Measurements from ENCODE around the gene BMP5. TPM values are rescaled to one million over a fixed set of nuclear protein-coding genes. Genes with fewer than 3 reads are reported as not detected.

Gene BMP5
- total and polyA plus RNA-seq, 10 of the 15 experiments (the other 5 are each of a cell fraction or from before 2014, with no cell fraction given) = not detected

DNA sequence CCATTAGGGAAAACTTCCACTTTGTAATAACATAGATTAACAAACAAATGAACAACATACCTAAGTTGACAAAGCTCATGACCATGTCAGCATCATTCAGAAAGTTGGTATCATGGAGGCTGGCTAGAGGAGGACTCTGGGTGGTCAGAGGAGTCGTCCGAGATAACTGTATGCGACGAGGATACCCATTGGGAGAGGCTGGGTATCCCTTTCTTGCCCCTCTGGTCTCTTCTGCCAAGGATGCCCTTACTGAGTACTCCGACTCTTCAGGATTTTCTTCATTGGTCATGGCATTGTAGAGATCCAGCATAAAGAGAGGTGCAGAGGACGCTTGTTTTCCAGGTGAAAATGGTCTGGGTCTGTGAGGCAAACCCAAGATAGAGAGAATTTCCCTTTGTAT, 1.1 kb downstream of the BMP5 start:
- Histone ChIP-seq H3K79me2 (ENCODE audit: control insufficient read depth, insufficient read depth, low read length) (no peaks in the 10 kb centered on the region), H3K27ac (ENCODE audit: control insufficient read depth, insufficient read depth) (no peak overlapping the region), H4K20me1 (ENCODE audit: control insufficient read depth, insufficient read depth) (no peaks in the 10 kb centered on the region; the same call in 1 of the 2 replicates), H3K4me2 (ENCODE audit: control insufficient read depth, insufficient read depth) (no peak overlapping the region), H3K9ac (ENCODE audit: control insufficient read depth, insufficient read depth, low read length) (no peak overlapping the region), H3K4me3 (no peak overlapping the region), H2AFZ (ENCODE audit: control insufficient read depth, low read depth, low read length) (no peak overlapping the region), H3K9me3 (replicated peaks; ENCODE audit: control insufficient read depth, insufficient read depth, low read length) (no peaks in the 10 kb centered on the region), H3K36me3 (ENCODE audit: control insufficient read depth in 2 of 2, insufficient read depth in 2 of 2, low read length in 1 of 2) (no peaks in the 10 kb centered on the region), H3K27me3 (replicated peaks in 1 of 2; ENCODE audit: control insufficient read depth in 2 of 2, insufficient read depth in 2 of 2, low read length in 1 of 2) (no peaks in the 10 kb centered on the region; a peak in 1 of 4 replicates), H3K4me1 (ENCODE audit: control insufficient read depth, insufficient read depth, low read length) (no peaks in the 10 kb centered on the region)
- ATAC-seq (no peak), DNase-seq (ENCODE audit: low read depth, low spot score) (no peak), FAIRE-seq (no peak)
- ChIA-PET POLR2A (no interaction called here), RAD21 (ENCODE audit: unreplicated experiment) (no interaction called here), SMC1A (ENCODE audit: uncharacterized antibody, unreplicated experiment) (no interaction called here), CTCF (no interaction called here)
- no TSS peak for BruUV-seq (replicated peaks)
- WGBS (ENCODE audit: insufficient coverage, insufficient replicate concordance, low lambda C conversion rate, missing lambda C conversion rate) = 3% methylated on average over 6 of the region's 6 CpGs
- intact Hi-C loops (cut with micrococcal nuclease; ENCODE audit: unreplicated experiment) (no loop called here), in situ Hi-C loops (cut with MboI) (no loop called here)
- TF ChIP-seq, protein P1, sequence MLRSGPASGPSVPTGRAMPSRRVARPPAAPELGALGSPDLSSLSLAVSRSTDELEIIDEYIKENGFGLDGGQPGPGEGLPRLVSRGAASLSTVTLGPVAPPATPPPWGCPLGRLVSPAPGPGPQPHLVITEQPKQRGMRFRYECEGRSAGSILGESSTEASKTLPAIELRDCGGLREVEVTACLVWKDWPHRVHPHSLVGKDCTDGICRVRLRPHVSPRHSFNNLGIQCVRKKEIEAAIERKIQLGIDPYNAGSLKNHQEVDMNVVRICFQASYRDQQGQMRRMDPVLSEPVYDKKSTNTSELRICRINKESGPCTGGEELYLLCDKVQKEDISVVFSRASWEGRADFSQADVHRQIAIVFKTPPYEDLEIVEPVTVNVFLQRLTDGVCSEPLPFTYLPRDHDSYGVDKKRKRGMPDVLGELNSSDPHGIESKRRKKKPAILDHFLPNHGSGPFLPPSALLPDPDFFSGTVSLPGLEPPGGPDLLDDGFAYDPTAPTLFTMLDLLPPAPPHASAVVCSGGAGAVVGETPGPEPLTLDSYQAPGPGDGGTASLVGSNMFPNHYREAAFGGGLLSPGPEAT (IDR thresholded peaks at IDR 0.05; ENCODE audit: low read depth) = no peak
- TF ChIP-seq CBX5 (IDR thresholded peaks at IDR 0.05; ENCODE audit: low read depth) = no peak
- no peak for TF ChIP-seq ZNF207 (IDR thresholded peaks at IDR 0.05; ENCODE audit: borderline replicate concordance)
- no peak for TF ChIP-seq NBN (IDR thresholded peaks at IDR 0.05)
- TF ChIP-seq BCL11A (IDR thresholded peaks at IDR 0.05; ENCODE audit: low read depth, low read length) = no peak
- no peak for TF ChIP-seq GABPA (IDR thresholded peaks at IDR 0.05; ENCODE audit: low read depth)
- no peak for TF ChIP-seq LARP7 (IDR thresholded peaks at IDR 0.05)
- TF ChIP-seq DPF2 (IDR thresholded peaks at IDR 0.05) = no peak
- no peak for TF ChIP-seq STAT1 (conservative IDR thresholded peaks at IDR 0.05)
- no peak for TF ChIP-seq ZZZ3 (IDR thresholded peaks at IDR 0.05; ENCODE audit: control insufficient read depth, insufficient read length, low read depth)
- TF ChIP-seq, protein P2, sequence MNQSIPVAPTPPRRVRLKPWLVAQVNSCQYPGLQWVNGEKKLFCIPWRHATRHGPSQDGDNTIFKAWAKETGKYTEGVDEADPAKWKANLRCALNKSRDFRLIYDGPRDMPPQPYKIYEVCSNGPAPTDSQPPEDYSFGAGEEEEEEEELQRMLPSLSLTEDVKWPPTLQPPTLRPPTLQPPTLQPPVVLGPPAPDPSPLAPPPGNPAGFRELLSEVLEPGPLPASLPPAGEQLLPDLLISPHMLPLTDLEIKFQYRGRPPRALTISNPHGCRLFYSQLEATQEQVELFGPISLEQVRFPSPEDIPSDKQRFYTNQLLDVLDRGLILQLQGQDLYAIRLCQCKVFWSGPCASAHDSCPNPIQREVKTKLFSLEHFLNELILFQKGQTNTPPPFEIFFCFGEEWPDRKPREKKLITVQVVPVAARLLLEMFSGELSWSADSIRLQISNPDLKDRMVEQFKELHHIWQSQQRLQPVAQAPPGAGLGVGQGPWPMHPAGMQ (IDR thresholded peaks at IDR 0.05; ENCODE audit: borderline replicate concordance) = no peak
- TF ChIP-seq RB1 (IDR thresholded peaks at IDR 0.05; ENCODE audit: borderline replicate concordance) = no peak
- no peak for TF ChIP-seq PML (IDR thresholded peaks at IDR 0.05; ENCODE audit: low read length)
- no peak for TF ChIP-seq SPI1 (IDR thresholded peaks at IDR 0.05; ENCODE audit: borderline replicate concordance, insufficient read depth, low read depth, low read length)
- TF ChIP-seq, protein P3, sequence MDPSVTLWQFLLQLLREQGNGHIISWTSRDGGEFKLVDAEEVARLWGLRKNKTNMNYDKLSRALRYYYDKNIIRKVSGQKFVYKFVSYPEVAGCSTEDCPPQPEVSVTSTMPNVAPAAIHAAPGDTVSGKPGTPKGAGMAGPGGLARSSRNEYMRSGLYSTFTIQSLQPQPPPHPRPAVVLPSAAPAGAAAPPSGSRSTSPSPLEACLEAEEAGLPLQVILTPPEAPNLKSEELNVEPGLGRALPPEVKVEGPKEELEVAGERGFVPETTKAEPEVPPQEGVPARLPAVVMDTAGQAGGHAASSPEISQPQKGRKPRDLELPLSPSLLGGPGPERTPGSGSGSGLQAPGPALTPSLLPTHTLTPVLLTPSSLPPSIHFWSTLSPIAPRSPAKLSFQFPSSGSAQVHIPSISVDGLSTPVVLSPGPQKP (IDR thresholded peaks at IDR 0.05; ENCODE audit: low read depth, low read length) = no peak
- TF ChIP-seq EED (IDR thresholded peaks at IDR 0.05; ENCODE audit: low read depth) = no peak
- no peak for TF ChIP-seq SMAD5 (IDR thresholded peaks at IDR 0.05; ENCODE audit: low read depth)
- TF ChIP-seq, protein P4, sequence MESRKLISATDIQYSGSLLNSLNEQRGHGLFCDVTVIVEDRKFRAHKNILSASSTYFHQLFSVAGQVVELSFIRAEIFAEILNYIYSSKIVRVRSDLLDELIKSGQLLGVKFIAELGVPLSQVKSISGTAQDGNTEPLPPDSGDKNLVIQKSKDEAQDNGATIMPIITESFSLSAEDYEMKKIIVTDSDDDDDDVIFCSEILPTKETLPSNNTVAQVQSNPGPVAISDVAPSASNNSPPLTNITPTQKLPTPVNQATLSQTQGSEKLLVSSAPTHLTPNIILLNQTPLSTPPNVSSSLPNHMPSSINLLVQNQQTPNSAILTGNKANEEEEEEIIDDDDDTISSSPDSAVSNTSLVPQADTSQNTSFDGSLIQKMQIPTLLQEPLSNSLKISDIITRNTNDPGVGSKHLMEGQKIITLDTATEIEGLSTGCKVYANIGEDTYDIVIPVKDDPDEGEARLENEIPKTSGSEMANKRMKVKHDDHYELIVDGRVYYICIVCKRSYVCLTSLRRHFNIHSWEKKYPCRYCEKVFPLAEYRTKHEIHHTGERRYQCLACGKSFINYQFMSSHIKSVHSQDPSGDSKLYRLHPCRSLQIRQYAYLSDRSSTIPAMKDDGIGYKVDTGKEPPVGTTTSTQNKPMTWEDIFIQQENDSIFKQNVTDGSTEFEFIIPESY (IDR thresholded peaks at IDR 0.05) = no peak

Measured in GM12878 (cell line).